ENCODE measurements around the gene HK1. TPM values are rescaled to one million over a fixed set of nuclear protein-coding genes. Genes with fewer than 3 reads are reported as not detected.

Gene HK1
- total RNA-seq, 1 donor from 2014 or later: 162 TPM

DNA sequence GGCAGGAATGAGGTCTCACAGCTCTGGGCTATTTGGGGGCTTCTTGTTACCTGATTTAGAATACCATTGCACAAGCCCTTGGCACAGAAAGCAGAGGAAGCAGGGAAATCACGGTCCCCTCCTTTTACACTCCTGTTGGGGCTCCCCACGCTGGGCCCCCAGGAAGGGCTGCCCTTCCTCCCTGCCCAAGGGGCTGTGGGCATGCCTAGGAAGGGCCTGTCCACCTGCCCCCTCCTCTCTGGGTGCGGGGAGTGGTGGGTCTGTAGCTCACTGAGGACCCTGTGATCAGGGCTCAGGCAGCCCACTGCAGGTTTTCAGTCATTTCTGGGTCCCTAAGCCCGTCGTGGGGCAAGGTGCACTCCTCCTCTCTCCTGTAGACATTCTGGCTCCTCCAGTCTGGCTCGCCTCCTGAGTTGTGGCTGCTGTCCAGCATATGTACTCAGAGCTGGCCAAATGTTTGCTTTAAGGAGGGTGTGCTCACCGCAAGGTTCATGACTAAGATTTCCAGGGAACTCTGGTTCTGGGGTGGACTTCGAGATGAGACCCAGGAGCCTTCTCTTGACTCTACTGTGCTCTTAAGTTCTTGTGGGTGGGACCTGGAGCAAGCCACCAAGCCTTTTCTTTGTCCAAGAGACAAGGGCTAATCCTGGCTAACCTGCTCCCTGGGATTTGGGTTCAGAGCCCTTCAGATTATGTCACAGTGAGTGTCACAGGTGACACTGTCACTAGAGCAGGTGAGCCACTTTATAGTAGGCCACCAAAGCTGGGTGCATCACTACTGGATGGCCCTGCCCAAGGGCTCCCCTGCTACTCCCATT lies 82.4 kb downstream of the HK1 start:
- H3K9me3 Mint-ChIP-seq (ENCODE audit: unreplicated experiment): no peaks in the 10 kb centered on the region
- peaks cover 8% of the 10 kb centered on the region for H3K27me3 Mint-ChIP-seq (ENCODE audit: unreplicated experiment)
- no peak for DNase-seq (ENCODE audit: low spot score)
- TF ChIP-seq, protein P1, sequence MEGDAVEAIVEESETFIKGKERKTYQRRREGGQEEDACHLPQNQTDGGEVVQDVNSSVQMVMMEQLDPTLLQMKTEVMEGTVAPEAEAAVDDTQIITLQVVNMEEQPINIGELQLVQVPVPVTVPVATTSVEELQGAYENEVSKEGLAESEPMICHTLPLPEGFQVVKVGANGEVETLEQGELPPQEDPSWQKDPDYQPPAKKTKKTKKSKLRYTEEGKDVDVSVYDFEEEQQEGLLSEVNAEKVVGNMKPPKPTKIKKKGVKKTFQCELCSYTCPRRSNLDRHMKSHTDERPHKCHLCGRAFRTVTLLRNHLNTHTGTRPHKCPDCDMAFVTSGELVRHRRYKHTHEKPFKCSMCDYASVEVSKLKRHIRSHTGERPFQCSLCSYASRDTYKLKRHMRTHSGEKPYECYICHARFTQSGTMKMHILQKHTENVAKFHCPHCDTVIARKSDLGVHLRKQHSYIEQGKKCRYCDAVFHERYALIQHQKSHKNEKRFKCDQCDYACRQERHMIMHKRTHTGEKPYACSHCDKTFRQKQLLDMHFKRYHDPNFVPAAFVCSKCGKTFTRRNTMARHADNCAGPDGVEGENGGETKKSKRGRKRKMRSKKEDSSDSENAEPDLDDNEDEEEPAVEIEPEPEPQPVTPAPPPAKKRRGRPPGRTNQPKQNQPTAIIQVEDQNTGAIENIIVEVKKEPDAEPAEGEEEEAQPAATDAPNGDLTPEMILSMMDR (IDR thresholded peaks at IDR 0.05; ENCODE audit: unreplicated experiment): no peak
- peaks cover 24% of the 10 kb centered on the region for H3K36me3 Mint-ChIP-seq (ENCODE audit: low read depth, unreplicated experiment)
- H3K27ac Mint-ChIP-seq (ENCODE audit: unreplicated experiment): no peak overlapping the region
- peaks cover 8% of the 10 kb centered on the region for H3K4me1 Mint-ChIP-seq (ENCODE audit: unreplicated experiment)
- H3K4me3 Mint-ChIP-seq (ENCODE audit: unreplicated experiment): no peak overlapping the region

DNA sequence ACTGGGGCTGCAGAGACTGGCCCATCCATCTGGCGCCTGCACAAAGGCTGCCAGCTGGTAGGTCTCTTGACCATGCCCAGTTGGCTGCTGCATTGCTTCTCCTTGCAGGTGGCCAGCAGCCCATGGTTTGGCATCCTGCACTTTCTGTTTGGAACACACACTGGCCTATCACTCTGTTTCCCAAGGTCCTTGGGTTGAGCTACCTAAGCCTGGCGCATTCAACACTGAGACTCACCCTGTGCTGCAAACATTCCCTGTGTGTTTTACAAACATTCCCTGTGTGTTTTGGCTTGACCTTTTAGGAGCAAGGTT lies 83.0 kb downstream of the HK1 start:
- peaks cover 8% of the 10 kb centered on the region for H3K27me3 Mint-ChIP-seq (ENCODE audit: unreplicated experiment)
- peaks cover 24% of the 10 kb centered on the region for H3K36me3 Mint-ChIP-seq (ENCODE audit: low read depth, unreplicated experiment)
- DNase-seq (ENCODE audit: low spot score): no peak
- no peaks in the 10 kb centered on the region for H3K9me3 Mint-ChIP-seq (ENCODE audit: unreplicated experiment)
- H3K4me3 Mint-ChIP-seq (ENCODE audit: unreplicated experiment): no peak overlapping the region
- TF ChIP-seq, protein P1 (IDR thresholded peaks at IDR 0.05; ENCODE audit: unreplicated experiment): no peak
- peaks cover 8% of the 10 kb centered on the region for H3K4me1 Mint-ChIP-seq (ENCODE audit: unreplicated experiment)
- peak overlapping the region; percentile 6 for H3K27ac Mint-ChIP-seq (ENCODE audit: unreplicated experiment)

- TF ChIP-seq, protein P1 (IDR thresholded peaks at IDR 0.05; ENCODE audit: unreplicated experiment): no peak
- no peak for DNase-seq (ENCODE audit: low spot score)
Measured at GRCh38 chr10:69362471-69362954, 84.2 kb downstream of the HK1 start.

DNA sequence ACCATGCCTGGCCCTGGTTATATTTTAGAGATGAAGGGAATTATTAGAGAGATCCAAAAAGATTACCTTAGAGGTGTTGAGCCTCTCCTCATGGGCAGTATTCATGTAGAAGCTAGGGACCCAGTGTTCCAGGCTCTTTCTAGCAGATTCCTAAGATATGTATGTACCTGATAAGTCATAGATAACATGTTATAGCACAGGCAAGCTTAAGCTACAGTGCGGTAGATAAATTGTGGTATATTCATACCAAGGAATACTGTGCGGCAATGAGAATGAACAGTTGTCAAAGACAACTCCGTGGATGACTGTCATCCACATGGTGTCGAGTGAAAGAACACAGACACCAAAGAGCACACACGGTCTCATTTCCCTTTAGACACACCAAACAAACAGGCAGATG lies 85.4 kb downstream of the HK1 start:
- no peak for DNase-seq (ENCODE audit: low spot score)
- TF ChIP-seq, protein P1 (IDR thresholded peaks at IDR 0.05; ENCODE audit: unreplicated experiment): no peak
- Mint-ChIP-seq H3K4me3 (ENCODE audit: unreplicated experiment) (no peak overlapping the region), H3K4me1 (ENCODE audit: unreplicated experiment) (peaks cover 8% of the 10 kb centered on the region), H3K27me3 (ENCODE audit: unreplicated experiment) (peaks cover 4% of the 10 kb centered on the region), H3K36me3 (ENCODE audit: low read depth, unreplicated experiment) (peaks cover 32% of the 10 kb centered on the region), H3K9me3 (ENCODE audit: unreplicated experiment) (no peaks in the 10 kb centered on the region), H3K27ac (ENCODE audit: unreplicated experiment) (no peak overlapping the region)

More at GRCh38 chr10:69362471-69362954, 84.2 kb downstream of the HK1 start:
- Mint-ChIP-seq H3K4me1 (ENCODE audit: unreplicated experiment) (peaks cover 8% of the 10 kb centered on the region), H3K27me3 (ENCODE audit: unreplicated experiment) (peaks cover 8% of the 10 kb centered on the region), H3K27ac (ENCODE audit: unreplicated experiment) (no peak overlapping the region), H3K4me3 (ENCODE audit: unreplicated experiment) (peak overlapping the region; percentile 24), H3K36me3 (ENCODE audit: low read depth, unreplicated experiment) (peaks cover 30% of the 10 kb centered on the region), H3K9me3 (ENCODE audit: unreplicated experiment) (no peaks in the 10 kb centered on the region)

GRCh38 chr10:69364232-69364940 lies 86.1 kb downstream of the HK1 start:
- peak overlapping the region; percentile 35 for H3K4me3 Mint-ChIP-seq (ENCODE audit: unreplicated experiment)
- no peak for DNase-seq (ENCODE audit: low spot score)
- H3K36me3 Mint-ChIP-seq (ENCODE audit: low read depth, unreplicated experiment): peaks cover 37% of the 10 kb centered on the region
- H3K9me3 Mint-ChIP-seq (ENCODE audit: unreplicated experiment): no peaks in the 10 kb centered on the region
- H3K4me1 Mint-ChIP-seq (ENCODE audit: unreplicated experiment): peaks cover 5% of the 10 kb centered on the region
- TF ChIP-seq, protein P1 (IDR thresholded peaks at IDR 0.05; ENCODE audit: unreplicated experiment): no peak
- H3K27ac Mint-ChIP-seq (ENCODE audit: unreplicated experiment): peak overlapping the region; percentile 55
- H3K27me3 Mint-ChIP-seq (ENCODE audit: unreplicated experiment): peaks cover 5% of the 10 kb centered on the region

All from endothelial cell (in vitro differentiated cells).